Gastroesophageal sphincter (tissue), 3 donors: ENCODE measurements around the gene PTPRJ.

Experiments used
- POLR2AphosphoS5 ChIP-seq: sonication (generic); formaldehyde crosslinking; IDR thresholded peaks from one replicate; pipeline ENCODE4 v1.6.1; 2017; ENCODE audit warnings: antibody characterized with exemption
- TF ChIP-seq, protein P1 (sequence below), 4 experiments: fragments of 200-600 bp in 2 of 4; fragments of 450-650 bp in 2 of 4; sonication (generic) in 1 of 4; IDR thresholded peaks; one replicate each; pipeline ENCODE4 v1.5.1; 2017 to 2019; ENCODE audit warnings: antibody characterized with exemption in 4 of 4, mild to moderate bottlenecking in 2 of 4, moderate library complexity in 2 of 4

DNA sequence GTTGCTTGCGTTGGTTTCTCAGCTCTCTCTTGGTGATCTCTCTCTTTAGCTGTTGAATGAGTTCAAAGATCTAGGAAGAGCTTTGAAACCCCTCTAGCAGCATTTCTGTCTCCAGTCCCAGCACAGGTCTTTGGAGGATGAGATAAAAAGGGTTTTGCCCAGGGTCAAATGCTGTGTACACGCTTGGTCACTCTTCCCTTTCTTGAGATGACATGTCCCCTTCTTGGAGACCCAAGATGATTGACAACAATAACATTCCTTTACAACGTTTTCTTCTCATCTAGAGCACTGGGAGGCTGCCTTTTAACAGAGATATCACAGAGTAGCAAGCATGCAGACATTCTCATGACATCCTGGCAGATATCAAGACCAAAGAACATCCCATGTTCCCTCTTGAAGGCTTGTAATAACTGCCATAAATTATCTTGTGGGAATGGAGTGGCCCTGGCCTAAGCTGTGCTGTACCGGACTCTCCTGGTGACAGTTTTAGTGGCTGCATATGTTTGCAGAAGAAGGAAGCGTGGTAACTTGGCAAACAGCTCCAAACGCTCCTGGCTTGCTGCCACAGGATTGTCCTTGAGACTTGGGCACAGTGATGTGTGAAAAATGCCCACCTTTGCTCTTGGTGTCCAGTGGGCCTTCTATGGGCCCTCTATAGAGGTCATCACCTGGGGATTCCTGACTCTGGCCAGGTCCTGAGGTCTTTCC, 107.8 kb downstream of the PTPRJ start:
- TF ChIP-seq, protein P1, sequence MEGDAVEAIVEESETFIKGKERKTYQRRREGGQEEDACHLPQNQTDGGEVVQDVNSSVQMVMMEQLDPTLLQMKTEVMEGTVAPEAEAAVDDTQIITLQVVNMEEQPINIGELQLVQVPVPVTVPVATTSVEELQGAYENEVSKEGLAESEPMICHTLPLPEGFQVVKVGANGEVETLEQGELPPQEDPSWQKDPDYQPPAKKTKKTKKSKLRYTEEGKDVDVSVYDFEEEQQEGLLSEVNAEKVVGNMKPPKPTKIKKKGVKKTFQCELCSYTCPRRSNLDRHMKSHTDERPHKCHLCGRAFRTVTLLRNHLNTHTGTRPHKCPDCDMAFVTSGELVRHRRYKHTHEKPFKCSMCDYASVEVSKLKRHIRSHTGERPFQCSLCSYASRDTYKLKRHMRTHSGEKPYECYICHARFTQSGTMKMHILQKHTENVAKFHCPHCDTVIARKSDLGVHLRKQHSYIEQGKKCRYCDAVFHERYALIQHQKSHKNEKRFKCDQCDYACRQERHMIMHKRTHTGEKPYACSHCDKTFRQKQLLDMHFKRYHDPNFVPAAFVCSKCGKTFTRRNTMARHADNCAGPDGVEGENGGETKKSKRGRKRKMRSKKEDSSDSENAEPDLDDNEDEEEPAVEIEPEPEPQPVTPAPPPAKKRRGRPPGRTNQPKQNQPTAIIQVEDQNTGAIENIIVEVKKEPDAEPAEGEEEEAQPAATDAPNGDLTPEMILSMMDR (IDR thresholded peaks at IDR 0.05): no peak
- TF ChIP-seq POLR2AphosphoS5: no peak
